ENCODE data around the gene EYA2.

Gene EYA2

GRCh38 chr20:47141941-47142773 is 247.5 kb downstream of the EYA2 start:
- DNase-seq (ENCODE audit: low spot score) = no peak

GRCh38 chr20:47142774-47143170 is 248.1 kb downstream of the EYA2 start:
- no peak for DNase-seq (ENCODE audit: low spot score)

GRCh38 chr20:47143657-47144056 is 249.0 kb downstream of the EYA2 start:
- DNase-seq (ENCODE audit: low spot score) = no peak

- no peak for DNase-seq (ENCODE audit: low spot score)
Measured at GRCh38 chr20:47144463-47144862, 249.8 kb downstream of the EYA2 start.

GRCh38 chr20:47146686-47147085 is 252.0 kb downstream of the EYA2 start:
- DNase-seq (ENCODE audit: low spot score) = peak; percentile 26

- no peak for DNase-seq (ENCODE audit: low spot score)
Measured at GRCh38 chr20:47148059-47148458, 253.4 kb downstream of the EYA2 start.

GRCh38 chr20:47149939-47150338 is 255.3 kb downstream of the EYA2 start:
- no peak for DNase-seq (ENCODE audit: low spot score)

- peak; percentile 89 for DNase-seq (ENCODE audit: low spot score)
Measured at GRCh38 chr20:47150403-47151152, 255.9 kb downstream of the EYA2 start.

- no peak for DNase-seq (ENCODE audit: low spot score)
Measured at GRCh38 chr20:47152068-47152467, 257.4 kb downstream of the EYA2 start.

GRCh38 chr20:47154089-47154488 is 259.4 kb downstream of the EYA2 start:
- no peak for DNase-seq (ENCODE audit: low spot score)

GRCh38 chr20:47156301-47157137 is 261.9 kb downstream of the EYA2 start:
- no peak for DNase-seq (ENCODE audit: low spot score)

GRCh38 chr20:47159166-47159565 is 264.5 kb downstream of the EYA2 start:
- DNase-seq (ENCODE audit: low spot score) = no peak

GRCh38 chr20:47160240-47160639 is 265.6 kb downstream of the EYA2 start:
- DNase-seq (ENCODE audit: low spot score) = no peak

GRCh38 chr20:47160992-47161391 is 266.3 kb downstream of the EYA2 start:
- DNase-seq (ENCODE audit: low spot score) = no peak

GRCh38 chr20:47161411-47161810 is 266.8 kb downstream of the EYA2 start:
- DNase-seq (ENCODE audit: low spot score) = no peak

GRCh38 chr20:47164140-47164539 is 269.5 kb downstream of the EYA2 start:
- DNase-seq (ENCODE audit: low spot score) = no peak

- no peak for DNase-seq (ENCODE audit: low spot score)
Measured at GRCh38 chr20:47165376-47165865, 270.8 kb downstream of the EYA2 start.

- DNase-seq (ENCODE audit: low spot score) = no peak
Measured at GRCh38 chr20:47167846-47168245, 273.2 kb downstream of the EYA2 start.

GRCh38 chr20:47172579-47172978 is 277.9 kb downstream of the EYA2 start:
- DNase-seq (ENCODE audit: low spot score) = no peak

- DNase-seq (ENCODE audit: low spot score) = no peak
Measured at GRCh38 chr20:47173596-47174216, 279.1 kb downstream of the EYA2 start.

GRCh38 chr20:47174456-47175243 is 280.0 kb downstream of the EYA2 start:
- DNase-seq (ENCODE audit: low spot score) = no peak

Data from COLO829 (cell line).